GM19328 (cell line): ENCODE measurements around the gene XRN1.
"Not testable (repeated sequence)": the region's sequence is repeated elsewhere in the genome, so short reads cannot be mapped to it uniquely, and the experiment has no call there.

Source experiments
- ATAC-seq: cut with Tn5 transposase; IDR thresholded peaks from one replicate; pipeline ENCODE4 v1.9.1; 2021; ENCODE audit warnings: mild to moderate bottlenecking, moderate library complexity; ENCODE audit not compliant: unreplicated experiment

XRN1 gene

DNA sequence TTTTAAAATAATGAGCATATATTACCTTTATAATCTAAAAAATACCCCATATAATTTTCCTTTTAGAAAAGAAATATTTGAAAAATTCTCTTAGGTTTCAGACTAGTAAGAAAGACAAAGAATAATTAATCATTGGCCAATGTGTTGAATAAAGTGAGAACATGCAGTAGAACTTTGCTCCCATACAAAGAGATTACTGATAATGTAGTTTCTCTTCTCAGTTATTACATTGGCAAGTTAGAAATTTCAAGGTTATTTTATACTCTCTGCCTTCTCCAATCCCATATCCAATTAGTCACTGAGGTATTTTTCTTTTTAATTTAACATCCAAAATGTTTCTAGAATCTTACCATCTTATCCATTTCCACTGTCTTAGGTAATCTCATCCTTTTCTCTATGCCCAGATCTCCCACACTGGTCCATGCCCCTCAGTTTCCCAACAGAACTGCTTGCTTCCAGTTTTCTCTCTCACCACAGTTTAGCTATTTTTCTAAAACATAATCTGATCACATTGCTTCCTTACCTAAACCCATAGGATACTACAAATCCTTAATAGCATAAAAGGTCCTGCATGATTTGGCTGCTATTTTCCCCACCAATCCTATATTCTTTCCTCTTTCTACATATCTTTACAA lies 10.8 kb downstream of the XRN1 start:
- ATAC-seq: no peak

GRCh38 chr3:142434503-142434902 lies 13.3 kb downstream of the XRN1 start:
- ATAC-seq: no peak

- no peak for ATAC-seq
Measured at GRCh38 chr3:142433110-142433509, 14.7 kb downstream of the XRN1 start.

- no peak for ATAC-seq
Measured at GRCh38 chr3:142429582-142429981, 18.3 kb downstream of the XRN1 start.

DNA sequence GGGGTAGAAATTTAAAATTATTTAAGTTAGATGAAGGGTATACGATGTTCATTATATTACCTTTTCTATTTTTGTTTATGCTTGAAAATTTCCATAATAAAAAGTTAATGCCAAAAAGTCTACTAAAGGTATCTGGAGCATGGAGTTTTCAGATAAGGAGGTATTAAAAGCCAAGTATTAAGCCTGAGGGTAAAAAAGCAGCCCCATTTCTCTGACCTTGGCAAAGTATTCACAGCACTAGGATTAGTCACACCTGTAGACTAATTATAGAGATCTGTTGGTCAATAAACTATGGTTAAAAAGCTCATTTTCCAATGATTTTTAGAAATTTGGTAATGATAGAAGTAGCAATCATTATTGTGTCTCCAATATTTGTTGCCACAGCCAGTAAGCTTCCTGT lies 23.1 kb downstream of the XRN1 start:
- ATAC-seq: no peak

- ATAC-seq: no peak
Measured at GRCh38 chr3:142418926-142419592, 28.8 kb downstream of the XRN1 start.

DNA sequence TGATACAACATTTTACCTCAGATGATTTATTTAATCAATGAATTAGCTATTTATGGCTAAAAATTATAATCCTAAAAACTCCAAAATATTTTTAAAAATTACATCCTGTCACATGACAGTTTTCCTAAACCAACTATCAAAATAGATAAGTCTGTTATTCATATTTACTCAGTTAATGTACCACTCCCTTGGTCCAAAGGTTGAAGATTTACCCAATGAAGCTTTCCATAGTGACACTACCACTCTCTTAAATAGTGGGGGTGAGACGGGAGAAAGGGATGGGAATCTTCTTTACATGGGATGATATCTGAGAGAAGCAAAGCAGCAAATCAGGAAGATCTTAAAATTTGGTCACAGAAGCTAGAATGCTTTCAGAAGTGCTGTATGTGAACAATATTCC lies 30.5 kb downstream of the XRN1 start:
- no peak for ATAC-seq

GRCh38 chr3:142400537-142400936 lies 47.3 kb downstream of the XRN1 start:
- ATAC-seq: not testable (repeated sequence)

DNA sequence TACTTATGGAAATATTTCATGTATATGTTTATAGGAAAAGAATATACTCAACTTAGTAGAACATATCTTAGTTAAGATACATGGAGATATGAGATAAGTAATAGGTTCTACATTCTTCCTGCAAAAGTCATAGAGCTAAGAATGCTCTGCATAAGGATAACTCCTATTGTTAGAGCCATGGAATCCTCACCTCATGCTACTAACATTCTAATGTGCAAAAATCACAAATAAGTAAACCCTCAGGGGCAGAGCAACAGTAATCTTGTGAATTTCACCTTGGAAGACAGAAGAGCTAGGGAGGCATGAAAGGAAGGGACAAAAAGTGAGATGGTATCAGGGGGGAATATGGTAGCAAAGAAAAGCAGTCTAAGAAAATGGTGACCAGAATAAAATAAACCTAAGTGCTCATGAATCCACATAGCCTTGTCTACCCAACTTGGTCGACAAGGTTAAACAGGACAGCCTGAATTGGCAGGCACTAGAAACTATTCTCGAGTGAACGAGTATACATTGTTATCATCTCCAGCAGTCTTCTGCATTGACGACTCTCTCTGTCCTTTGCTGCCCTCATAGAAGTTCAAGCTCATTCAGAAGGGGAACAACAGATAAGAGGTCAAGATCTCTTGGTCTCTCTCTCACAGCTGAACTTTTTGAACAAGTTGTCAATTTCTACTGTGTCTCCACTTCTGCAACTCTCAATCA lies 52.8 kb downstream of the XRN1 start:
- ATAC-seq: no peak

- ATAC-seq: no peak
Measured at GRCh38 chr3:142385078-142385477, 62.8 kb downstream of the XRN1 start.

- ATAC-seq: no peak
Measured at GRCh38 chr3:142374687-142375086, 73.2 kb downstream of the XRN1 start.

DNA sequence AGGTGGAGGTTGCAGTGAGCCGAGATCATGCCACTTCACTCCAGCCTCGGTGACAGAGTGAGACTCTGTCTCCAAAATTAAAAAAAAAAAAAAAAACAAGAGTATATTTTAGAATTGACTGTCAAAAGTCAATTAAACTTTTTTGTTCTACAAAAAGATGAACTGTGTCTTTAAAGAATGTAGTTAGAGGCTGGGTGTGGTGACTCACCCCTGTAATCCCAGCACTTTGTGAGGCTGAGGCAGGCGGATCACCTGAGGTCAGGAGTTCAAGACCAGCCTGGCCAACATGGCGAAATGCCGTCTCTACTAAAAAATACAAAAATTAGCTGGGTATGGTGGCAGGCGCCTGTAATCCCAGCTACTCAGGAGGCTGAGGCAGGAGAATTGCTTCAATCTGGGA lies 78.3 kb downstream of the XRN1 start:
- ATAC-seq: not testable (repeated sequence)

- no peak for ATAC-seq
Measured at GRCh38 chr3:142366434-142366833, 81.4 kb downstream of the XRN1 start.

- no peak for ATAC-seq
Measured at GRCh38 chr3:142363936-142364467, 83.8 kb downstream of the XRN1 start.

GRCh38 chr3:142363433-142363832 lies 84.4 kb downstream of the XRN1 start:
- not testable (repeated sequence) for ATAC-seq

- no peak for ATAC-seq
Measured at GRCh38 chr3:142359367-142359766, 88.5 kb downstream of the XRN1 start.

DNA sequence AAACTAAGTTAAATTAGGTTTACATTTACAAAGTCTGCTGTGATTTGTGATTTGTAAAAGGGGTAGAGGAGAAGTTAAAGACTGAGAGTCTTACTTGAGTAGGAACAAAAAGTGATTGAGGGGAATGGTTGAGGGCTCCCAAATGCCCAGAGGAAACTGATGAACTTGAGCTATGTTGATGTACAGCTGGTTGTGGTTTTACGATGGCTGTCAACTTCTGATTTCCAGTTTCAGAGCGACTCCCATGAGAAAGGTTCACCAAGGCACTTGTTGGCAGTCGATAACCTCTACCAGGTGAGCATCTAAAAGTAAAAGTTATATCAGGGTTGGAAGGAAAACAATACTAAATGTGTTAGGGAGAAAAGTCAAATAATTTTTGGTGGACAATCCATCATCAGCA lies 91.0 kb downstream of the XRN1 start:
- ATAC-seq: no peak

GRCh38 chr3:142355692-142356091 lies 92.1 kb downstream of the XRN1 start:
- ATAC-seq: no peak

GRCh38 chr3:142354076-142354475 lies 93.8 kb downstream of the XRN1 start:
- no peak for ATAC-seq

DNA sequence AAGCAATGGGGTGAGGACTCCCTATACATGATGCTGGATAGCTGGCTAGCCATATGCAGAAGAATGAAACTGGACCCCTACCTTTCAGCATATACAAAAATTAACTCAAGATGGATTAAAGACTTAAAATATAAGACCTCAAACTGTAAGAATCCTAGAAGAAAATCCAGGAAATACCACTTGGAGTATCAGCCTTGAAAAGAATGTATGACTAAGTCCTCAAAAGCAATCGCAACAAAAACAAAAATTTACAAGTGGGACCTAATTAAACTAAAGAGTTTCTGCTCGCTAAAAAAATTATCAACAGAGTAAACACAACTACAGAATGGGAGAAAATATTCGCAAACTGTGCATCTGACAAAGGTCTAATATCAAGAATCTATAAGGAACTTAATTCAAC lies 94.3 kb downstream of the XRN1 start:
- no peak for ATAC-seq

DNA sequence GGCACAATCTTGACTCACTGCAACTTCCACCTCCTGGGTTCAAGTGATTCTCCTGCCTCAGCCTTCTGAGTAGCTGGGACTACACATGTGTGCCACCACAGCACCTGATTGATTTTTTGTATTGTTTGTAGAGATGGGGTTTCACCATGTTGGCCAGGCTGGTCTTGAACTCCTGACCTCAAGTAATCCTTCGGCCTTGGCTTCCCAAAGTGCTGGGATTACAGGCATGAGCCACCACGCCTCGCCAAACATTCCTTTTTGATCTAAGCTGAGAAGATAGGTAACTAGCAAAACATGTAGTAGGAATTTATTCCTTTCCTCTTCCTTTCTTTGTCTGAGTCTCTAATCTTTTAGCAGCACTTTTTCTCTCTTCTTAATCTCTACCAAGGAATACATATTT lies 95.1 kb downstream of the XRN1 start:
- not testable (repeated sequence) for ATAC-seq

GRCh38 chr3:142348460-142348859 lies 99.4 kb downstream of the XRN1 start:
- ATAC-seq: no peak
